Keratinocyte (primary cell): ENCODE results near the gene PRR36.

Experiments
- CTCF ChIP-seq, 3 experiments: IDR thresholded peaks in 1 of 3; conservative IDR thresholded peaks in 1 of 3; optimal IDR thresholded peaks in 1 of 3; 2 replicates in 2 of 3; 3 replicates in 1 of 3; pipeline versions ENCODE3 to v1.5.1; 2011; ENCODE audit warnings: low read length in 3 of 3, mild to moderate bottlenecking in 3 of 3, moderate library complexity in 2 of 3, control low read depth in 1 of 3, inconsistent platforms in 1 of 3; ENCODE audit not compliant: insufficient read depth in 2 of 3; ENCODE audit errors: extremely low read depth in 1 of 3
- EZH2 ChIP-seq: IDR thresholded peaks from one replicate; pipeline ENCODE4 v1.6.1; 2012; ENCODE audit warnings: inconsistent platforms, mild to moderate bottlenecking, low read length, moderate library complexity

DNA sequence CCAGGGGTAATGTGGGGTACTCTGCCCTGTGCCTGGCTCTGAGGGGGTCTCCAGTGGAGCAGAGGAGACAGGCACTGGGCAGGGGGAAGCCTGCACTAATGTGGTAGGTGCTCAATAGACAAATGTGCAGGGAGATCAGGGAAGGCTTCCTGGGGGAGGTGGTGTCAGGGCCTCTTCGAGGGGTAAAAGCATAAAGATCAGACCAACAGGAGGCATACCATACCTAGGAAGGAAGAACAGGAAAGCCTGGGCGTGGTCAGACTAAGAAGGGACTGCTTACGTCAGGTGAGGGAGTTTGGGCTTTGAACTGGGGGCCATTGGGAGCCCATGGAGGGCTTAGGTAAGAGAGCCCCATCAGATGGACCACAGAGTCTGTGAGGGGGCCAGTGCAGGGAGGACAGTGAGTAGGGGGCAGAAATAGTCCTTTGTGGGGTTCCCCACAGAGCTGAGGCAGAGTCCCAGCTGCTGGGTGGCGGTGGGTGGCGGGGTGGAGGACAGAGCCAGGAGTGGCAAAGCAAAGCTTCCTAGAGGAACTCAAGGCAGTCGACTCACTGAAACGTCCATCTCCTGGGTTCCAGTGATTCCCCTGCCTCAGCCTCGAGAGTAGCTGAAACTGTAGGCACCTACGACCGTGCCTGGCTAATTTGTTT, 8.8 kb downstream of the PRR36 start:
- peak in 2 of 3 experiments; percentile 12 to 19 for TF ChIP-seq CTCF (optimal IDR thresholded peaks at IDR 0.05 in 1 of 3, IDR thresholded peaks at IDR 0.05 in 1 of 3, conservative IDR thresholded peaks at IDR 0.05 in 1 of 3; ENCODE audit: extremely low read depth in 1 of 3, insufficient read depth in 2 of 3, low read length in 3 of 3)
- no peak for TF ChIP-seq EZH2
